Keratinocyte (primary cell): ENCODE measurements around the gene CMTM8. TPM values are rescaled to one million over a fixed set of nuclear protein-coding genes. Genes with fewer than 3 reads are reported as not detected.

Experiments
- DNase-seq: peaks from one replicate; pipeline ENCODE4 v3.0.0-alpha.2; 2011; ENCODE audit warnings: low read depth, missing footprints, low spot score
- FAIRE-seq: peaks from 2 replicates; lab custom pipeline; 2011; peaks lifted over from hg19 to GRCh38; lab: Jason Lieb, UNC
- H2AFZ ChIP-seq: 2 replicates; pipeline ENCODE4 v1.6.0; 2012; ENCODE audit warnings: low read length, control low read depth, inconsistent platforms; ENCODE audit not compliant: control insufficient read depth
- H3K27ac ChIP-seq: 2 replicates; pipeline ENCODE4 v1.5.1; 2011; ENCODE audit warnings: low read length; ENCODE audit not compliant: control insufficient read depth, insufficient read depth
- H3K27me3 ChIP-seq: 3 replicates; pipeline ENCODE4 v1.6.0; 2011; ENCODE audit warnings: low read length; ENCODE audit not compliant: control insufficient read depth, insufficient read depth; ENCODE audit errors: extremely low read depth
- H3K36me3 ChIP-seq, 2 experiments: 2 replicates in 1 of 2; 3 replicates in 1 of 2; pipeline ENCODE4 v1.5.1; 2011; ENCODE audit warnings: low read length in 2 of 2, mild to moderate bottlenecking in 1 of 2; ENCODE audit not compliant: control insufficient read depth in 2 of 2, insufficient read depth in 2 of 2; ENCODE audit errors: extremely low read depth in 1 of 2
- H3K4me1 ChIP-seq: 3 replicates; pipeline ENCODE4 v1.5.1; 2011; ENCODE audit warnings: low read length; ENCODE audit not compliant: control insufficient read depth, insufficient read depth; ENCODE audit errors: extremely low read depth
- H3K4me2 ChIP-seq: 3 replicates; pipeline ENCODE4 v1.6.0; 2011; ENCODE audit warnings: low read depth, low read length; ENCODE audit not compliant: control insufficient read depth, insufficient read depth; ENCODE audit errors: extremely low read depth
- H3K4me3 ChIP-seq, 3 experiments: fragments of 200-600 bp in 1 of 3; sonication (generic) in 1 of 3; 2 replicates in 2 of 3; 3 replicates in 1 of 3; pipeline ENCODE4 v1.5.1; 2011 to 2016; ENCODE audit warnings: low read length in 3 of 3, mild to moderate bottlenecking in 3 of 3, control low read depth in 2 of 3, inconsistent platforms in 1 of 3, low read depth in 1 of 3, mixed read lengths in 1 of 3, mixed run types in 1 of 3, moderate library complexity in 1 of 3; ENCODE audit not compliant: control insufficient read depth in 2 of 3, insufficient read depth in 2 of 3; ENCODE audit errors: extremely low read depth in 1 of 3
- H3K79me2 ChIP-seq: 2 replicates; pipeline ENCODE4 v1.6.0; 2012; ENCODE audit warnings: low read length; ENCODE audit not compliant: control insufficient read depth, insufficient read depth
- H3K9ac ChIP-seq: 3 replicates; pipeline ENCODE4 v1.6.0; 2011; ENCODE audit warnings: low read length; ENCODE audit not compliant: control insufficient read depth, insufficient read depth; ENCODE audit errors: extremely low read depth
- H3K9me1 ChIP-seq: 3 replicates; pipeline ENCODE4 v1.6.0; 2011; ENCODE audit warnings: low read length; ENCODE audit not compliant: control insufficient read depth, insufficient read depth; ENCODE audit errors: extremely low read depth
- H3K9me3 ChIP-seq: 2 replicates; pipeline ENCODE4 v1.5.1; 2012; ENCODE audit warnings: low read depth, low read length; ENCODE audit not compliant: control insufficient read depth
- H4K20me1 ChIP-seq: 3 replicates; pipeline ENCODE4 v1.6.0; 2011; ENCODE audit warnings: low read length; ENCODE audit not compliant: control insufficient read depth, insufficient read depth; ENCODE audit errors: extremely low read depth
- EZH2 ChIP-seq: IDR thresholded peaks from one replicate; pipeline ENCODE4 v1.6.1; 2012; ENCODE audit warnings: inconsistent platforms, mild to moderate bottlenecking, low read length, moderate library complexity
- dilution Hi-C: fragments of 300-500 bp; cut with MboI; formaldehyde crosslinking; loops from one replicate; pipeline ENCODE4 v1.7.0; 2020; ENCODE audit warnings: low sequenced_read_pairs; ENCODE audit not compliant: extremely low pct_ligation_motif_present
- polyA plus RNA-seq, 5 experiments: library from polyadenylated mRNA; depleted of rRNA in 3 of 5; stranded (reverse) in 3 of 5; stranded (forward) in 1 of 5; unstranded in 1 of 5; fragments of >200 nt; gene quantifications; 1 replicate in 1 of 5; 2 replicates in 3 of 5; 3 replicates in 1 of 5; pipeline versions ENCODE4 v1.2.1 to v1.2.3, GENCODE V29; 2011 to 2012; ENCODE audit warnings: missing spikeins in 2 of 5, low read depth in 1 of 5, low replicate concordance in 1 of 5
- TF ChIP-seq, protein P1 (sequence below), 3 experiments: IDR thresholded peaks in 1 of 3; conservative IDR thresholded peaks in 1 of 3; optimal IDR thresholded peaks in 1 of 3; 2 replicates in 2 of 3; 3 replicates in 1 of 3; pipeline versions ENCODE3 to v1.5.1; 2011; ENCODE audit warnings: low read length in 3 of 3, mild to moderate bottlenecking in 3 of 3, moderate library complexity in 2 of 3, control low read depth in 1 of 3, inconsistent platforms in 1 of 3; ENCODE audit not compliant: insufficient read depth in 2 of 3; ENCODE audit errors: extremely low read depth in 1 of 3

CMTM8 gene
- polyA plus RNA-seq, 1 donor (not counting 4 experiments of a cell fraction or from before 2014, with no cell fraction given), result 1.6 TPM

DNA sequence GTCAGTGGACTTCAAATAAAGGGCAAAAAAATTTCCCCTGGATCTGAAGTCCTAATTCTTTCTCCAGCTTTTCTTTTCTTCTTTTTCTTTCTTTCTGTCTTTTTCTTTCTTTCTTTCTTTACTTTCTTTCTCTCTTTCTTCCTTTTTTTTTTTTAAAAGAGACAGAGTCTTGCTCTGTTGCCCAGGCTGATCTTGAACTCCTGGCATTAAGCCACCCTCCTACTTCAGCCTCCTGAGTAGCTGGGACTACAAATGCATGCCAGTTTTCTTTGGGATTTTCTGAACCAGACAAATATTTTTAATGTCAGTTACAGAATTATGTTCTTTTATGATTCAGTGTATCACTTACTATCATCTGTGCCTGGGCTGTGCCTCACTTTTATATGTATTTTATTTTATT is 45.4 kb upstream of the CMTM8 start:
- no peak overlapping the region for H3K4me2 ChIP-seq
- H2AFZ ChIP-seq, result no peak overlapping the region
- FAIRE-seq (no peak), DNase-seq (no peak)
- peaks cover 12% of the 10 kb centered on the region for H3K27me3 ChIP-seq
- no peaks in the 10 kb centered on the region for H3K79me2 ChIP-seq
- H3K27ac ChIP-seq, result no peak overlapping the region
- H3K4me1 ChIP-seq, result no peaks in the 10 kb centered on the region
- no peaks in the 10 kb centered on the region for H3K36me3 ChIP-seq
- no peaks in the 10 kb centered on the region for H3K9me1 ChIP-seq
- H3K9me3 ChIP-seq, result no peaks in the 10 kb centered on the region
- no peaks in the 10 kb centered on the region for H4K20me1 ChIP-seq
- no peak for TF ChIP-seq EZH2
- TF ChIP-seq, protein P1, sequence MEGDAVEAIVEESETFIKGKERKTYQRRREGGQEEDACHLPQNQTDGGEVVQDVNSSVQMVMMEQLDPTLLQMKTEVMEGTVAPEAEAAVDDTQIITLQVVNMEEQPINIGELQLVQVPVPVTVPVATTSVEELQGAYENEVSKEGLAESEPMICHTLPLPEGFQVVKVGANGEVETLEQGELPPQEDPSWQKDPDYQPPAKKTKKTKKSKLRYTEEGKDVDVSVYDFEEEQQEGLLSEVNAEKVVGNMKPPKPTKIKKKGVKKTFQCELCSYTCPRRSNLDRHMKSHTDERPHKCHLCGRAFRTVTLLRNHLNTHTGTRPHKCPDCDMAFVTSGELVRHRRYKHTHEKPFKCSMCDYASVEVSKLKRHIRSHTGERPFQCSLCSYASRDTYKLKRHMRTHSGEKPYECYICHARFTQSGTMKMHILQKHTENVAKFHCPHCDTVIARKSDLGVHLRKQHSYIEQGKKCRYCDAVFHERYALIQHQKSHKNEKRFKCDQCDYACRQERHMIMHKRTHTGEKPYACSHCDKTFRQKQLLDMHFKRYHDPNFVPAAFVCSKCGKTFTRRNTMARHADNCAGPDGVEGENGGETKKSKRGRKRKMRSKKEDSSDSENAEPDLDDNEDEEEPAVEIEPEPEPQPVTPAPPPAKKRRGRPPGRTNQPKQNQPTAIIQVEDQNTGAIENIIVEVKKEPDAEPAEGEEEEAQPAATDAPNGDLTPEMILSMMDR (optimal IDR thresholded peaks at IDR 0.05 in 1 of 3, IDR thresholded peaks at IDR 0.05 in 1 of 3, conservative IDR thresholded peaks at IDR 0.05 in 1 of 3; ENCODE audit: extremely low read depth in 1 of 3, insufficient read depth in 2 of 3, low read length in 3 of 3), result no peak
- no peak overlapping the region for H3K4me3 ChIP-seq
- no peak overlapping the region for H3K9ac ChIP-seq
- dilution Hi-C loops, result loop anchor here (25.0 kb wide), 1 partner anchor 144 kb away; no protein-coding TSS in a partner anchor

DNA sequence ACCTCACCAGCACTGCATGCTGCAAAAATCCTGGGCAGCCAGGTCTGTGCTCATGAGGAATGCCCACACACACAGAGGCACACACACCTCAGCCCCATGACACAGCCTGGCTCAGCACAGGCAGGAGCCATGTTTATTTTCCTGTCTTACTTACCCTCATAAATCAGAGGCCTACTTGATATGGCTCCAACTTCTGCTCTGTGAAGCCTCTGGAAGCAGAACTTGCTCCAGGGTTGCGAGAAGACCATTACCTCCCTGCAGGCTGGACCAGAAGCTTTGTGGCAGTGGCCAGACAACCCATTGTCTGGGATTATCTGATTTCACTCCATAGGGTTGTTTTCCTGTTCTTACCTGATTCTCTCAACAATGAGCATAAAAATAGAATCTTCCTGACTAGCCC is 43.8 kb upstream of the CMTM8 start:
- no peaks in the 10 kb centered on the region for H3K9me3 ChIP-seq
- no peak overlapping the region for H3K27ac ChIP-seq
- no peaks in the 10 kb centered on the region for H3K9me1 ChIP-seq
- TF ChIP-seq, protein P1 (optimal IDR thresholded peaks at IDR 0.05 in 1 of 3, IDR thresholded peaks at IDR 0.05 in 1 of 3, conservative IDR thresholded peaks at IDR 0.05 in 1 of 3; ENCODE audit: extremely low read depth in 1 of 3, insufficient read depth in 2 of 3, low read length in 3 of 3), result no peak
- no peak for TF ChIP-seq EZH2
- H3K36me3 ChIP-seq, result no peaks in the 10 kb centered on the region
- H3K79me2 ChIP-seq, result no peaks in the 10 kb centered on the region
- no peak overlapping the region for H2AFZ ChIP-seq
- dilution Hi-C loops, result loop anchor here (25.0 kb wide), 1 partner anchor 143 kb away; no protein-coding TSS in a partner anchor
- peaks cover 20% of the 10 kb centered on the region for H3K27me3 ChIP-seq
- H3K4me1 ChIP-seq, result no peaks in the 10 kb centered on the region
- H3K9ac ChIP-seq, result no peak overlapping the region
- no peaks in the 10 kb centered on the region for H4K20me1 ChIP-seq
- FAIRE-seq (no peak), DNase-seq (no peak)
- no peak overlapping the region for H3K4me2 ChIP-seq
- no peak overlapping the region for H3K4me3 ChIP-seq
